ENCODE data around the gene HS3ST4. TPM values are rescaled to one million over a fixed set of nuclear protein-coding genes. Genes with fewer than 3 reads are reported as not detected.

The HS3ST4 gene
- total and polyA plus RNA-seq, 2 of the 4 experiments (the other 2 are of a cell fraction): not detected

DNA sequence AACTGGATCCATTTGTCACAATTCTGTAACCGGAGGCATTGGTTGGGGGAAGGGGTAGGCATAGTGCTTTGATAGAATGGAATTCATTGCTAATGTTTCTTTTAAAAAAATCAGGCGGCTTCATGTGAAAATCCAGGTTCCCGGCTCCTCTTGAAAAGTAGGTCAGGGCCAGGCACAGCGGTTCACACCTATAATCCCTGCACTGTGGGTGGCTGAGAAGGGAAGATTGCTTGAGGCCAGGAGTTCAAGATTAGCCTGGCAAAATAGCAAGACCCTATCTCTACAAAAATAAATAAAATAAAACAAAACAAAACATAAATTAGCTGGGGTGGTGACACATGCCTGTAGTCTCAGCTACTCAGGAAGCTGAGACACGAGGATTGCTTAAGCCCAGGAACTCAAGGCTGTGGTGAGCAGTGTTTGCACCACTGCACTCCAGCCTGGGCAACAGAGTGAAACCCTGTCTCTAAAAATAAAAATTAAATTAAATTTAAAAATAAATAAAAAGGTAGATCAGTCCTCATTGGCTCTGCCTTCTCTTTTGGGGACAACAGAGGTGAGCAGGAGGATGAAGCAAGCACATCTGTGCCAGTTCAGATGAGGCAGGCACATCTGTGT lies 466.5 kb downstream of the HS3ST4 start:
- no peak for DNase-seq
- Histone ChIP-seq H3K27me3 (ENCODE audit: control insufficient read depth, insufficient read depth, low read length) (no peaks in the 10 kb centered on the region), H3K18ac (ENCODE audit: low read depth, low read length) (no peak overlapping the region), H3K9me3 (ENCODE audit: control insufficient read depth, insufficient read depth, low read length) (peaks cover 17% of the 10 kb centered on the region; the same call in 1 of the 2 replicates), H3K4me3 (ENCODE audit: insufficient read depth, low read depth, low read length) (no peak overlapping the region), H3K9ac (ENCODE audit: low read depth, low read length) (no peak overlapping the region), H3K9me1 (ENCODE audit: insufficient read depth, low read length) (no peaks in the 10 kb centered on the region), H2AK5ac (ENCODE audit: low read depth, low read length) (no peak overlapping the region), H4K20me1 (ENCODE audit: insufficient read depth, low read length) (no peaks in the 10 kb centered on the region), H2BK20ac (ENCODE audit: low read depth, low read length) (no peak overlapping the region), H2BK15ac (ENCODE audit: low read depth, low read length) (no peak overlapping the region), H2AFZ (replicated peaks; ENCODE audit: low read length, poor library complexity) (no peak overlapping the region), H3K4me1 (ENCODE audit: control insufficient read depth, insufficient read depth, low read length) (no peaks in the 10 kb centered on the region), H2BK5ac (ENCODE audit: low read depth, low read length, poor library complexity, severe bottlenecking) (no peak overlapping the region), H4K91ac (ENCODE audit: insufficient read depth, low read depth, low read length) (no peak overlapping the region), H3K4me2 (ENCODE audit: low read depth, low read length) (no peak overlapping the region), H3K56ac (ENCODE audit: extremely low read depth, insufficient read depth, low read length) (no peak overlapping the region), H3K27ac (ENCODE audit: insufficient read depth, low read length) (no peak overlapping the region), H3K4ac (ENCODE audit: low read depth, low read length) (no peak overlapping the region), H4K8ac (ENCODE audit: low read depth in 2 of 2, low read length in 2 of 2) (no peak overlapping the region), H2BK120ac (ENCODE audit: low read depth, low read length) (no peak overlapping the region), H4K5ac (ENCODE audit: low read depth, low read length) (no peak overlapping the region), H3K23ac (ENCODE audit: low read depth, low read length) (no peak overlapping the region), H2AK9ac (replicated peaks; ENCODE audit: low read depth, low read length, poor library complexity) (no peak overlapping the region), H3K36me3 (ENCODE audit: control insufficient read depth, insufficient read depth, low read length) (no peaks in the 10 kb centered on the region), H3K14ac (replicated peaks; ENCODE audit: low read depth, low read length) (no peak overlapping the region), H3K79me1 (ENCODE audit: low read depth in 1 of 2, low read length in 2 of 2) (no peaks in the 10 kb centered on the region)
- in situ Hi-C loops (cut with MboI; ENCODE audit: low sequenced_read_pairs): no loop called here
- dilution Hi-C loops (cut with HindIII; ENCODE audit: low sequenced_read_pairs, unreplicated experiment): no loop called here
- WGBS, 2 experiments (ENCODE audit: extremely low coverage in 2 of 2, insufficient read length in 1 of 2): no CpG with 5 or more reads among the region's 5 CpGs
- ChIA-PET CTCF (no interaction called here), POLR2A (ENCODE audit: unreplicated experiment) (no interaction called here)
- BruUV-seq (replicated peaks): no TSS peak
- intact Hi-C loops (cut with micrococcal nuclease): no loop called here
- no peak for ATAC-seq (ENCODE audit: low read depth)
- TF ChIP-seq, protein P1, sequence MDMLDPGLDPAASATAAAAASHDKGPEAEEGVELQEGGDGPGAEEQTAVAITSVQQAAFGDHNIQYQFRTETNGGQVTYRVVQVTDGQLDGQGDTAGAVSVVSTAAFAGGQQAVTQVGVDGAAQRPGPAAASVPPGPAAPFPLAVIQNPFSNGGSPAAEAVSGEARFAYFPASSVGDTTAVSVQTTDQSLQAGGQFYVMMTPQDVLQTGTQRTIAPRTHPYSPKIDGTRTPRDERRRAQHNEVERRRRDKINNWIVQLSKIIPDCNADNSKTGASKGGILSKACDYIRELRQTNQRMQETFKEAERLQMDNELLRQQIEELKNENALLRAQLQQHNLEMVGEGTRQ (IDR thresholded peaks at IDR 0.05; ENCODE audit: low read depth, low read length): no peak

All from IMR-90 (cell line).